ENCODE results near the gene ASAP2.
"Not testable (repeated sequence)": the region's sequence is repeated elsewhere in the genome, so short reads cannot be mapped to it uniquely, and the experiment has no call there.

- TF ChIP-seq, protein P1, sequence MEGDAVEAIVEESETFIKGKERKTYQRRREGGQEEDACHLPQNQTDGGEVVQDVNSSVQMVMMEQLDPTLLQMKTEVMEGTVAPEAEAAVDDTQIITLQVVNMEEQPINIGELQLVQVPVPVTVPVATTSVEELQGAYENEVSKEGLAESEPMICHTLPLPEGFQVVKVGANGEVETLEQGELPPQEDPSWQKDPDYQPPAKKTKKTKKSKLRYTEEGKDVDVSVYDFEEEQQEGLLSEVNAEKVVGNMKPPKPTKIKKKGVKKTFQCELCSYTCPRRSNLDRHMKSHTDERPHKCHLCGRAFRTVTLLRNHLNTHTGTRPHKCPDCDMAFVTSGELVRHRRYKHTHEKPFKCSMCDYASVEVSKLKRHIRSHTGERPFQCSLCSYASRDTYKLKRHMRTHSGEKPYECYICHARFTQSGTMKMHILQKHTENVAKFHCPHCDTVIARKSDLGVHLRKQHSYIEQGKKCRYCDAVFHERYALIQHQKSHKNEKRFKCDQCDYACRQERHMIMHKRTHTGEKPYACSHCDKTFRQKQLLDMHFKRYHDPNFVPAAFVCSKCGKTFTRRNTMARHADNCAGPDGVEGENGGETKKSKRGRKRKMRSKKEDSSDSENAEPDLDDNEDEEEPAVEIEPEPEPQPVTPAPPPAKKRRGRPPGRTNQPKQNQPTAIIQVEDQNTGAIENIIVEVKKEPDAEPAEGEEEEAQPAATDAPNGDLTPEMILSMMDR (conservative IDR thresholded peaks at IDR 0.05; ENCODE audit: low read length), result not testable (repeated sequence)
- not testable (repeated sequence) for TF ChIP-seq EZH2phosphoT487 (IDR thresholded peaks at IDR 0.05; ENCODE audit: borderline replicate concordance, low read depth, low read length)
These were observed 60.7 kb downstream of the ASAP2 start for GRCh38 chr2:9267286-9267685.
